ENCODE data around the gene TRIM14.

GRCh38 chr9:98101868-98102273 lies 17.2 kb downstream of the TRIM14 start:
- no peak for TF ChIP-seq CTCF (IDR thresholded peaks at IDR 0.05)
- no peak for TF ChIP-seq EP300 (IDR thresholded peaks at IDR 0.05)
- TF ChIP-seq POLR2A (IDR thresholded peaks at IDR 0.05), result no peak
